ENCODE measurements around the gene PLXNA1. TPM values are rescaled to one million over a fixed set of nuclear protein-coding genes. Genes with fewer than 3 reads are reported as not detected.

Gene PLXNA1
- total RNA-seq, 1 experiment from 2014 or later, result 30.3 TPM

DNA sequence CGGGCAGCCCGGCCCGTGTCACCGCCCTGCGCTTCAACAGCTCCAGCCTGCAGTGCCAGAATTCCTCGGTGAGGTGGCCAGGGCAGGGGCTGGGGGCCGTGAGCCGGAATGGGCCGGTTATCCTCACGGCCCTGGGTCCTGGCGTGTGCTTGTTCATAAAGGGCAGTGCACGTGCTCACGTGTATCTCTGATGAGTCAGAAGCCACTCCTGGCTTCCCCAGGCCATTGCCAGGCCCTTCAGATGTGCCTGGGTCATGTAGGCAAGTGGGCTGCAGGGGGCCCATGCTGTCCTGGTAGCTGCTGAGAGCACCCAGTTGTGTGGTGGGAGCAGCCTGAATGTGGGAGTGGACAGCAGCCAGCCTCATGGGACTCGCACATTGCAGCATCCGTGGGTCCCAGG is 29.2 kb downstream of the PLXNA1 start:
- intact Hi-C loops (cut with micrococcal nuclease), result no loop called here
- BruUV-seq (replicated peaks), result no TSS peak
- ATAC-seq, result no peak
- H3K27me3 ChIP-seq (ENCODE audit: insufficient read depth, low read length), result no peaks in the 10 kb centered on the region
- no peak for DNase-seq (ENCODE audit: low read depth, low spot score)
- ChIA-PET POLR2A (no interaction called here), CTCF (no interaction called here), RAD21 (ENCODE audit: low non-redundant PET in 1 of 2, low total read pairs in 2 of 2, uncharacterized antibody in 2 of 2, unreplicated experiment in 2 of 2) (no interaction called here)
- TF ChIP-seq TCF7L2 (IDR thresholded peaks at IDR 0.05; ENCODE audit: borderline replicate concordance, extremely low read depth, insufficient read depth, insufficient read length), result no peak
- no peak for TF ChIP-seq EZH2 (IDR thresholded peaks at IDR 0.05)
- no peak for TF ChIP-seq CBX3 (IDR thresholded peaks at IDR 0.05; ENCODE audit: low read depth)
- TF ChIP-seq CEBPB (IDR thresholded peaks at IDR 0.05; ENCODE audit: low read depth), result no peak
- TF ChIP-seq, protein P1, sequence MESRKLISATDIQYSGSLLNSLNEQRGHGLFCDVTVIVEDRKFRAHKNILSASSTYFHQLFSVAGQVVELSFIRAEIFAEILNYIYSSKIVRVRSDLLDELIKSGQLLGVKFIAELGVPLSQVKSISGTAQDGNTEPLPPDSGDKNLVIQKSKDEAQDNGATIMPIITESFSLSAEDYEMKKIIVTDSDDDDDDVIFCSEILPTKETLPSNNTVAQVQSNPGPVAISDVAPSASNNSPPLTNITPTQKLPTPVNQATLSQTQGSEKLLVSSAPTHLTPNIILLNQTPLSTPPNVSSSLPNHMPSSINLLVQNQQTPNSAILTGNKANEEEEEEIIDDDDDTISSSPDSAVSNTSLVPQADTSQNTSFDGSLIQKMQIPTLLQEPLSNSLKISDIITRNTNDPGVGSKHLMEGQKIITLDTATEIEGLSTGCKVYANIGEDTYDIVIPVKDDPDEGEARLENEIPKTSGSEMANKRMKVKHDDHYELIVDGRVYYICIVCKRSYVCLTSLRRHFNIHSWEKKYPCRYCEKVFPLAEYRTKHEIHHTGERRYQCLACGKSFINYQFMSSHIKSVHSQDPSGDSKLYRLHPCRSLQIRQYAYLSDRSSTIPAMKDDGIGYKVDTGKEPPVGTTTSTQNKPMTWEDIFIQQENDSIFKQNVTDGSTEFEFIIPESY (IDR thresholded peaks at IDR 0.05; ENCODE audit: extremely low read depth, insufficient replicate concordance, low read length), result no peak
- TF ChIP-seq, protein P2, sequence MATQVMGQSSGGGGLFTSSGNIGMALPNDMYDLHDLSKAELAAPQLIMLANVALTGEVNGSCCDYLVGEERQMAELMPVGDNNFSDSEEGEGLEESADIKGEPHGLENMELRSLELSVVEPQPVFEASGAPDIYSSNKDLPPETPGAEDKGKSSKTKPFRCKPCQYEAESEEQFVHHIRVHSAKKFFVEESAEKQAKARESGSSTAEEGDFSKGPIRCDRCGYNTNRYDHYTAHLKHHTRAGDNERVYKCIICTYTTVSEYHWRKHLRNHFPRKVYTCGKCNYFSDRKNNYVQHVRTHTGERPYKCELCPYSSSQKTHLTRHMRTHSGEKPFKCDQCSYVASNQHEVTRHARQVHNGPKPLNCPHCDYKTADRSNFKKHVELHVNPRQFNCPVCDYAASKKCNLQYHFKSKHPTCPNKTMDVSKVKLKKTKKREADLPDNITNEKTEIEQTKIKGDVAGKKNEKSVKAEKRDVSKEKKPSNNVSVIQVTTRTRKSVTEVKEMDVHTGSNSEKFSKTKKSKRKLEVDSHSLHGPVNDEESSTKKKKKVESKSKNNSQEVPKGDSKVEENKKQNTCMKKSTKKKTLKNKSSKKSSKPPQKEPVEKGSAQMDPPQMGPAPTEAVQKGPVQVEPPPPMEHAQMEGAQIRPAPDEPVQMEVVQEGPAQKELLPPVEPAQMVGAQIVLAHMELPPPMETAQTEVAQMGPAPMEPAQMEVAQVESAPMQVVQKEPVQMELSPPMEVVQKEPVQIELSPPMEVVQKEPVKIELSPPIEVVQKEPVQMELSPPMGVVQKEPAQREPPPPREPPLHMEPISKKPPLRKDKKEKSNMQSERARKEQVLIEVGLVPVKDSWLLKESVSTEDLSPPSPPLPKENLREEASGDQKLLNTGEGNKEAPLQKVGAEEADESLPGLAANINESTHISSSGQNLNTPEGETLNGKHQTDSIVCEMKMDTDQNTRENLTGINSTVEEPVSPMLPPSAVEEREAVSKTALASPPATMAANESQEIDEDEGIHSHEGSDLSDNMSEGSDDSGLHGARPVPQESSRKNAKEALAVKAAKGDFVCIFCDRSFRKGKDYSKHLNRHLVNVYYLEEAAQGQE (IDR thresholded peaks at IDR 0.05; ENCODE audit: low read depth), result no peak
- no peak for TF ChIP-seq SIN3A (IDR thresholded peaks at IDR 0.05; ENCODE audit: low read depth)
- no peak for TF ChIP-seq EZH2phosphoT487 (IDR thresholded peaks at IDR 0.05; ENCODE audit: borderline replicate concordance)
- no peak for TF ChIP-seq ZFX (IDR thresholded peaks at IDR 0.05)
- TF ChIP-seq POLR2AphosphoS5 (IDR thresholded peaks at IDR 0.05; ENCODE audit: low read depth, low read length), result no peak
- TF ChIP-seq, protein P3, sequence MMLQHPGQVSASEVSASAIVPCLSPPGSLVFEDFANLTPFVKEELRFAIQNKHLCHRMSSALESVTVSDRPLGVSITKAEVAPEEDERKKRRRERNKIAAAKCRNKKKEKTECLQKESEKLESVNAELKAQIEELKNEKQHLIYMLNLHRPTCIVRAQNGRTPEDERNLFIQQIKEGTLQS (IDR thresholded peaks at IDR 0.05), result no peak
- H3K27ac ChIP-seq (ENCODE audit: low read depth, low read length), result no peak overlapping the region
- H3K36me3 ChIP-seq (ENCODE audit: control insufficient read depth in 1 of 2, insufficient read depth in 2 of 2, low read length in 2 of 2), result 0 out of 4 replicates have a peak, but pooled peaks cover 0 to 4% of the 10 kb centered on the region in 2 experiments
- H3K79me2 ChIP-seq (ENCODE audit: insufficient read depth, low read length), result no peaks in the 10 kb centered on the region
- H3K9ac ChIP-seq (ENCODE audit: low read length), result no peak overlapping the region
- no peak overlapping the region for H3K4me3 ChIP-seq (replicated peaks in 1 of 2; ENCODE audit: low read depth in 1 of 2, low read length in 2 of 2)
- no peaks in the 10 kb centered on the region for H4K20me1 ChIP-seq (ENCODE audit: insufficient read depth)
- no peaks in the 10 kb centered on the region for H3K9me2 ChIP-seq (ENCODE audit: insufficient read depth)
- peaks cover 0 to 3% of the 10 kb centered on the region in 2 experiments; a peak in 1 of 4 replicates for H3K4me1 ChIP-seq (ENCODE audit: control insufficient read depth in 1 of 2, insufficient read depth in 2 of 2, low read length in 2 of 2)
- no peak overlapping the region for H3K4me2 ChIP-seq (ENCODE audit: low read length)
- H2AFZ ChIP-seq (ENCODE audit: low read depth, low read length, poor library complexity, severe bottlenecking), result no peak overlapping the region
- H3K9me3 ChIP-seq (ENCODE audit: control insufficient read depth in 1 of 2, insufficient read depth in 1 of 2, low read depth in 1 of 2, low read length in 2 of 2), result no peaks in the 10 kb centered on the region
